ENCODE results near the gene SLIT3.

DNA sequence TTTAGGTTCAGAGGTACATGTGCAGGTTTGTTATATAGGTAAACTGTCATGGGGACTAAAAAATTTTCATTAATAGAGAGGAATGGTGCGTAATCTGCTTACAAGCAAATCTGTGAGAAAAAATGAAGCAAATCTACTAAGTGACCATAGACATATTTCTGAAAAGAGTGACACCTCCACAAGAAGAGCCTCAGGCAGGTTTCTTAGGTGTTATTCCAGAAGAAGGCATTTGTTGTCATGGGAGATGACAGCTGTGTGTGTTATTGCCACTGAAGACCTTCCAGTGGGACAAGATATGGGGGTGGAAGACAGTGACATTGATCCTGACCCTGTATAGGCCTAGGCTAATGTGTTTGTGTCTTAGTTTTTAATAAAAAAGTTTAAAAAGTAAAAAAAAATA is 652.9 kb downstream of the SLIT3 start:
- TF ChIP-seq, protein P1, sequence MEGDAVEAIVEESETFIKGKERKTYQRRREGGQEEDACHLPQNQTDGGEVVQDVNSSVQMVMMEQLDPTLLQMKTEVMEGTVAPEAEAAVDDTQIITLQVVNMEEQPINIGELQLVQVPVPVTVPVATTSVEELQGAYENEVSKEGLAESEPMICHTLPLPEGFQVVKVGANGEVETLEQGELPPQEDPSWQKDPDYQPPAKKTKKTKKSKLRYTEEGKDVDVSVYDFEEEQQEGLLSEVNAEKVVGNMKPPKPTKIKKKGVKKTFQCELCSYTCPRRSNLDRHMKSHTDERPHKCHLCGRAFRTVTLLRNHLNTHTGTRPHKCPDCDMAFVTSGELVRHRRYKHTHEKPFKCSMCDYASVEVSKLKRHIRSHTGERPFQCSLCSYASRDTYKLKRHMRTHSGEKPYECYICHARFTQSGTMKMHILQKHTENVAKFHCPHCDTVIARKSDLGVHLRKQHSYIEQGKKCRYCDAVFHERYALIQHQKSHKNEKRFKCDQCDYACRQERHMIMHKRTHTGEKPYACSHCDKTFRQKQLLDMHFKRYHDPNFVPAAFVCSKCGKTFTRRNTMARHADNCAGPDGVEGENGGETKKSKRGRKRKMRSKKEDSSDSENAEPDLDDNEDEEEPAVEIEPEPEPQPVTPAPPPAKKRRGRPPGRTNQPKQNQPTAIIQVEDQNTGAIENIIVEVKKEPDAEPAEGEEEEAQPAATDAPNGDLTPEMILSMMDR (tag by site-specific recombination; IDR thresholded peaks at IDR 0.05) = no peak
- TF ChIP-seq, protein P2, sequence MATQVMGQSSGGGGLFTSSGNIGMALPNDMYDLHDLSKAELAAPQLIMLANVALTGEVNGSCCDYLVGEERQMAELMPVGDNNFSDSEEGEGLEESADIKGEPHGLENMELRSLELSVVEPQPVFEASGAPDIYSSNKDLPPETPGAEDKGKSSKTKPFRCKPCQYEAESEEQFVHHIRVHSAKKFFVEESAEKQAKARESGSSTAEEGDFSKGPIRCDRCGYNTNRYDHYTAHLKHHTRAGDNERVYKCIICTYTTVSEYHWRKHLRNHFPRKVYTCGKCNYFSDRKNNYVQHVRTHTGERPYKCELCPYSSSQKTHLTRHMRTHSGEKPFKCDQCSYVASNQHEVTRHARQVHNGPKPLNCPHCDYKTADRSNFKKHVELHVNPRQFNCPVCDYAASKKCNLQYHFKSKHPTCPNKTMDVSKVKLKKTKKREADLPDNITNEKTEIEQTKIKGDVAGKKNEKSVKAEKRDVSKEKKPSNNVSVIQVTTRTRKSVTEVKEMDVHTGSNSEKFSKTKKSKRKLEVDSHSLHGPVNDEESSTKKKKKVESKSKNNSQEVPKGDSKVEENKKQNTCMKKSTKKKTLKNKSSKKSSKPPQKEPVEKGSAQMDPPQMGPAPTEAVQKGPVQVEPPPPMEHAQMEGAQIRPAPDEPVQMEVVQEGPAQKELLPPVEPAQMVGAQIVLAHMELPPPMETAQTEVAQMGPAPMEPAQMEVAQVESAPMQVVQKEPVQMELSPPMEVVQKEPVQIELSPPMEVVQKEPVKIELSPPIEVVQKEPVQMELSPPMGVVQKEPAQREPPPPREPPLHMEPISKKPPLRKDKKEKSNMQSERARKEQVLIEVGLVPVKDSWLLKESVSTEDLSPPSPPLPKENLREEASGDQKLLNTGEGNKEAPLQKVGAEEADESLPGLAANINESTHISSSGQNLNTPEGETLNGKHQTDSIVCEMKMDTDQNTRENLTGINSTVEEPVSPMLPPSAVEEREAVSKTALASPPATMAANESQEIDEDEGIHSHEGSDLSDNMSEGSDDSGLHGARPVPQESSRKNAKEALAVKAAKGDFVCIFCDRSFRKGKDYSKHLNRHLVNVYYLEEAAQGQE (tag by site-specific recombination; IDR thresholded peaks at IDR 0.05) = no peak
- TF ChIP-seq ZNF341 (tag by site-specific recombination; IDR thresholded peaks at IDR 0.05; ENCODE audit: low read depth) (no peak), GLI4 (tag by site-specific recombination; IDR thresholded peaks at IDR 0.05) (no peak), ZNF830 (tag by site-specific recombination; IDR thresholded peaks at IDR 0.05; ENCODE audit: low read depth) (no peak), ZNF274 (IDR thresholded peaks at IDR 0.05; ENCODE audit: low read length) (no peak), ZNF274 (tag by site-specific recombination; IDR thresholded peaks at IDR 0.05; ENCODE audit: borderline replicate concordance) (no peak), IKZF3 (tag by site-specific recombination; IDR thresholded peaks at IDR 0.05) (no peak)
- TF ChIP-seq, protein P3, sequence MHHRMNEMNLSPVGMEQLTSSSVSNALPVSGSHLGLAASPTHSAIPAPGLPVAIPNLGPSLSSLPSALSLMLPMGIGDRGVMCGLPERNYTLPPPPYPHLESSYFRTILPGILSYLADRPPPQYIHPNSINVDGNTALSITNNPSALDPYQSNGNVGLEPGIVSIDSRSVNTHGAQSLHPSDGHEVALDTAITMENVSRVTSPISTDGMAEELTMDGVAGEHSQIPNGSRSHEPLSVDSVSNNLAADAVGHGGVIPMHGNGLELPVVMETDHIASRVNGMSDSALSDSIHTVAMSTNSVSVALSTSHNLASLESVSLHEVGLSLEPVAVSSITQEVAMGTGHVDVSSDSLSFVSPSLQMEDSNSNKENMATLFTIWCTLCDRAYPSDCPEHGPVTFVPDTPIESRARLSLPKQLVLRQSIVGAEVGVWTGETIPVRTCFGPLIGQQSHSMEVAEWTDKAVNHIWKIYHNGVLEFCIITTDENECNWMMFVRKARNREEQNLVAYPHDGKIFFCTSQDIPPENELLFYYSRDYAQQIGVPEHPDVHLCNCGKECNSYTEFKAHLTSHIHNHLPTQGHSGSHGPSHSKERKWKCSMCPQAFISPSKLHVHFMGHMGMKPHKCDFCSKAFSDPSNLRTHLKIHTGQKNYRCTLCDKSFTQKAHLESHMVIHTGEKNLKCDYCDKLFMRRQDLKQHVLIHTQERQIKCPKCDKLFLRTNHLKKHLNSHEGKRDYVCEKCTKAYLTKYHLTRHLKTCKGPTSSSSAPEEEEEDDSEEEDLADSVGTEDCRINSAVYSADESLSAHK (tag by site-specific recombination; IDR thresholded peaks at IDR 0.05) = no peak
- TF ChIP-seq, protein P4, sequence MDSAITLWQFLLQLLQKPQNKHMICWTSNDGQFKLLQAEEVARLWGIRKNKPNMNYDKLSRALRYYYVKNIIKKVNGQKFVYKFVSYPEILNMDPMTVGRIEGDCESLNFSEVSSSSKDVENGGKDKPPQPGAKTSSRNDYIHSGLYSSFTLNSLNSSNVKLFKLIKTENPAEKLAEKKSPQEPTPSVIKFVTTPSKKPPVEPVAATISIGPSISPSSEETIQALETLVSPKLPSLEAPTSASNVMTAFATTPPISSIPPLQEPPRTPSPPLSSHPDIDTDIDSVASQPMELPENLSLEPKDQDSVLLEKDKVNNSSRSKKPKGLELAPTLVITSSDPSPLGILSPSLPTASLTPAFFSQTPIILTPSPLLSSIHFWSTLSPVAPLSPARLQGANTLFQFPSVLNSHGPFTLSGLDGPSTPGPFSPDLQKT (IDR thresholded peaks at IDR 0.05; ENCODE audit: borderline replicate concordance, low read depth, low read length) = no peak
